SK-N-SH (cell line): Measurements from ENCODE around the gene GEMIN8.

Experiments used
- CHD2 ChIP-seq: fragments of 150-350 bp; IDR thresholded peaks from 2 replicates; pipeline ENCODE4 v1.6.1; 2018; ENCODE audit warnings: low read length; ENCODE audit not compliant: partially characterized antibody
- EZH2phosphoT487 ChIP-seq: fragments of 200-600 bp; sonication (generic); IDR thresholded peaks from 2 replicates; pipeline ENCODE4 v1.6.1; 2017; ENCODE audit warnings: low read depth, mixed run types, mild to moderate bottlenecking, antibody characterized with exemption, moderate library complexity, borderline replicate concordance
- FOXJ3 ChIP-seq: sonication (generic); formaldehyde crosslinking; IDR thresholded peaks from 2 replicates; pipeline ENCODE4 v1.5.1; 2020; ENCODE audit warnings: mild to moderate bottlenecking, missing genetic modification reagents
- NRF1 ChIP-seq: IDR thresholded peaks from 2 replicates; pipeline ENCODE4 v1.6.1; 2012; ENCODE audit warnings: low read depth, mild to moderate bottlenecking, low read length
- POLR2AphosphoS5 ChIP-seq: IDR thresholded peaks from 2 replicates; pipeline ENCODE4 v1.6.1; 2012; ENCODE audit warnings: low read depth, low read length
- RAD21 ChIP-seq: IDR thresholded peaks from 2 replicates; pipeline ENCODE4 v1.6.1; 2012; ENCODE audit warnings: mild to moderate bottlenecking, low read length
- RXRA ChIP-seq: IDR thresholded peaks from 2 replicates; pipeline ENCODE4 v1.4.0; 2012; ENCODE audit warnings: low read depth, mild to moderate bottlenecking, borderline replicate concordance
- TAF1 ChIP-seq: IDR thresholded peaks from 2 replicates; pipeline ENCODE4 v1.6.1; 2012; ENCODE audit warnings: low read depth, mild to moderate bottlenecking, low read length, moderate library complexity, borderline replicate concordance
- TEAD4 ChIP-seq: IDR thresholded peaks from 2 replicates; pipeline ENCODE4 v1.4.0; 2012; ENCODE audit warnings: mild to moderate bottlenecking, borderline replicate concordance; ENCODE audit not compliant: insufficient read depth
- TF ChIP-seq, protein P1 (sequence below): IDR thresholded peaks from 2 replicates; pipeline ENCODE4 v1.4.0; 2012; ENCODE audit warnings: low read depth
- TF ChIP-seq, protein P2 (sequence below): fragments of 200-600 bp; sonication (generic); IDR thresholded peaks from 2 replicates; pipeline ENCODE4 v1.6.1; 2017; ENCODE audit warnings: antibody characterized with exemption, mild to moderate bottlenecking, moderate library complexity
- TF ChIP-seq, protein P3 (sequence below): IDR thresholded peaks from 2 replicates; pipeline ENCODE4 v1.6.1; 2012; ENCODE audit warnings: mild to moderate bottlenecking, low read depth, low read length, moderate library complexity

DNA sequence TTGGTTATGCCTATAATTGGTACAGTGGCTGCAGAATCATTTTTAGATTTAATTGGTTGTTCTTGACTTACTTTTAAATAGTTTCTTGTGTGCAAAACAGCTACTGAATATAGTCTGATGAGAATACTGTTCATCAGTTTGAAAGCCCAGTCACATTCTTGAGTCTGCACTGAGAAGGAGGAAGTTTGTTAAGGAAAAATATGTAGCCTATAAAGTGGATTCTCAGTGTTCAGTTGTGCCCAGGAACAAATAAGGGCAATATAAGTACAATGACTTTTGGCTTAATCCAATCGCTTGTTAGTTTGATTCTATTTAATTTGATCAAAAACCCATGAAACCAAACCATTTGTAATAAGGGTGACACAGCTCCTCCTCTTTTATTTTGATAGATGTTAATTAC is 32.8 kb upstream of the GEMIN8 start:
- no peak for TF ChIP-seq FOXJ3 (CRISPR knock-in tag)
- TF ChIP-seq, protein P1, sequence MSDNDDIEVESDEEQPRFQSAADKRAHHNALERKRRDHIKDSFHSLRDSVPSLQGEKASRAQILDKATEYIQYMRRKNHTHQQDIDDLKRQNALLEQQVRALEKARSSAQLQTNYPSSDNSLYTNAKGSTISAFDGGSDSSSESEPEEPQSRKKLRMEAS = no peak
- TF ChIP-seq EZH2phosphoT487 = no peak
- TF ChIP-seq RAD21 = no peak
- TF ChIP-seq, protein P2, sequence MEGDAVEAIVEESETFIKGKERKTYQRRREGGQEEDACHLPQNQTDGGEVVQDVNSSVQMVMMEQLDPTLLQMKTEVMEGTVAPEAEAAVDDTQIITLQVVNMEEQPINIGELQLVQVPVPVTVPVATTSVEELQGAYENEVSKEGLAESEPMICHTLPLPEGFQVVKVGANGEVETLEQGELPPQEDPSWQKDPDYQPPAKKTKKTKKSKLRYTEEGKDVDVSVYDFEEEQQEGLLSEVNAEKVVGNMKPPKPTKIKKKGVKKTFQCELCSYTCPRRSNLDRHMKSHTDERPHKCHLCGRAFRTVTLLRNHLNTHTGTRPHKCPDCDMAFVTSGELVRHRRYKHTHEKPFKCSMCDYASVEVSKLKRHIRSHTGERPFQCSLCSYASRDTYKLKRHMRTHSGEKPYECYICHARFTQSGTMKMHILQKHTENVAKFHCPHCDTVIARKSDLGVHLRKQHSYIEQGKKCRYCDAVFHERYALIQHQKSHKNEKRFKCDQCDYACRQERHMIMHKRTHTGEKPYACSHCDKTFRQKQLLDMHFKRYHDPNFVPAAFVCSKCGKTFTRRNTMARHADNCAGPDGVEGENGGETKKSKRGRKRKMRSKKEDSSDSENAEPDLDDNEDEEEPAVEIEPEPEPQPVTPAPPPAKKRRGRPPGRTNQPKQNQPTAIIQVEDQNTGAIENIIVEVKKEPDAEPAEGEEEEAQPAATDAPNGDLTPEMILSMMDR = no peak
- no peak for TF ChIP-seq CHD2
- TF ChIP-seq TEAD4 = no peak
- TF ChIP-seq TAF1 = no peak
- no peak for TF ChIP-seq NRF1
- TF ChIP-seq, protein P3, sequence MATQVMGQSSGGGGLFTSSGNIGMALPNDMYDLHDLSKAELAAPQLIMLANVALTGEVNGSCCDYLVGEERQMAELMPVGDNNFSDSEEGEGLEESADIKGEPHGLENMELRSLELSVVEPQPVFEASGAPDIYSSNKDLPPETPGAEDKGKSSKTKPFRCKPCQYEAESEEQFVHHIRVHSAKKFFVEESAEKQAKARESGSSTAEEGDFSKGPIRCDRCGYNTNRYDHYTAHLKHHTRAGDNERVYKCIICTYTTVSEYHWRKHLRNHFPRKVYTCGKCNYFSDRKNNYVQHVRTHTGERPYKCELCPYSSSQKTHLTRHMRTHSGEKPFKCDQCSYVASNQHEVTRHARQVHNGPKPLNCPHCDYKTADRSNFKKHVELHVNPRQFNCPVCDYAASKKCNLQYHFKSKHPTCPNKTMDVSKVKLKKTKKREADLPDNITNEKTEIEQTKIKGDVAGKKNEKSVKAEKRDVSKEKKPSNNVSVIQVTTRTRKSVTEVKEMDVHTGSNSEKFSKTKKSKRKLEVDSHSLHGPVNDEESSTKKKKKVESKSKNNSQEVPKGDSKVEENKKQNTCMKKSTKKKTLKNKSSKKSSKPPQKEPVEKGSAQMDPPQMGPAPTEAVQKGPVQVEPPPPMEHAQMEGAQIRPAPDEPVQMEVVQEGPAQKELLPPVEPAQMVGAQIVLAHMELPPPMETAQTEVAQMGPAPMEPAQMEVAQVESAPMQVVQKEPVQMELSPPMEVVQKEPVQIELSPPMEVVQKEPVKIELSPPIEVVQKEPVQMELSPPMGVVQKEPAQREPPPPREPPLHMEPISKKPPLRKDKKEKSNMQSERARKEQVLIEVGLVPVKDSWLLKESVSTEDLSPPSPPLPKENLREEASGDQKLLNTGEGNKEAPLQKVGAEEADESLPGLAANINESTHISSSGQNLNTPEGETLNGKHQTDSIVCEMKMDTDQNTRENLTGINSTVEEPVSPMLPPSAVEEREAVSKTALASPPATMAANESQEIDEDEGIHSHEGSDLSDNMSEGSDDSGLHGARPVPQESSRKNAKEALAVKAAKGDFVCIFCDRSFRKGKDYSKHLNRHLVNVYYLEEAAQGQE = no peak
- no peak for TF ChIP-seq POLR2AphosphoS5
- no peak for TF ChIP-seq RXRA
